Activated CD4-positive, CD25-positive, alpha-beta regulatory T cell treated with anti-CD3 and anti-CD28 coated beads, Interleukin-2, amount 50 U/mL, for 24 hours (primary cell): Measurements from ENCODE around the gene COL5A1.

ENCODE experiments used
- ATAC-seq, 2 donors: fragments of 150-1000 bp; cut with Tn5 transposase; one replicate each; pipeline ENCODE4 v1.10.0; 2021; ENCODE audit warnings: mild to moderate bottlenecking in 1 of 2, moderate library complexity in 1 of 2

The COL5A1 gene

DNA sequence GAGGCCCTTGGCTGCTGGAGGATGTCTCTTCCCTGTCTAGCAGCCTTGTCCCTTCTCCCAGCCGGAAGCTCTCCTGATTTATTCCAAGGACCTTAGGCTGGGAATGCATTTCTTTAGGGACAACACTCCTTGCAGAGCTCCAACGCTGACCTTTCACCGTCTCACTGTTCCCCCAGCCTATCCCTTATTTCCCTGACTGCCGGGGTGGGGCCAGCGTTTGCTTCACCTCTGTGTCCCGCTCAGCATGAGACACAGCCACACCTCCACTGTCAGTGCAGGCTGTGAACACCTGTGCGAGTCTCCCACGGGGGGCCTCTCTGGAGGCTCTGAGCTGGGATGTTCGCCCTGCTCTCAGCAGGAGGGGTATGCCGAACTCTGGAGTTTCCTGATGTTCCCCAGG lies 132.8 kb downstream of the COL5A1 start:
- ATAC-seq = no peak

DNA sequence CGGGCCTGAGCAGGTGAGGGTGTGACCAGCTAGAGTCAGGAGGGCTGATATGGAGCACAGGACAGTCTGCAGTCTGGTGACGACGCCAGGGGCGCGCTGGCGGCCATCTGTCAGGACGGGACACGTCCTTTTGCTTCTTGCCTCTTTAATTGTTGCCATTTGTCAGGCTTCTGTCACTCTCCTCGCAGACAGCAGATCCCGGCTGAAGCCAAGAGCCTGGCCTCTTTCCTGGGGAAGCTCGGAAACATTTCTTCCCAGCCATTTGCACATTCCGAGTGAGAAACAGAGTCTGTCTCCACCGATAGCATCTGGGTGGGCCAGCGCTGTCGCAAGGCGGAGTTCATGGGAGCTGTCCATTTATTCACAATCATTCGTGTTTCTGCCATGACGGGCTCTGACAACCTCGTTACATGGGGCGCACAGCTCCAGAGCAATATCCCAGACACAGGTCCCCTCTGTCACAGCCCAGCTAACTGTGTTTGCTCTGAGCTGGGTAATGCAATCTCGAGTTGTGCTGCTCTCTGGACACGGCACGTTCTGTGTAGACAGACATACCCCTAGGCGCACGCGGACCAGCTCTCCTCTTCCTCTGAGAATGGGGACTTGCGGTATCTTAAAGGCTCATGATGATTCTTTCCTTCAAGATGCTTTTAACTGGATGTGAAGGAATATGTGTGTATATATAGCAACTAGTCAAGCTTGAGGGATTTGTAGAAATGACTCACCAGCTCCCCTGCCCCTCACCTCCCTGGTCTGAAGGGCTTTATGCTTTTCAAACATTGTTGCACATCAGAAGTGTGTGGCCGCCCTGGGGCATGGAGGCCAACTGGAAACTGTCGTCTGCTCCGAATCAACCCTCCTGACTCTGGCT lies 133.7 kb downstream of the COL5A1 start:
- no peak for ATAC-seq

DNA sequence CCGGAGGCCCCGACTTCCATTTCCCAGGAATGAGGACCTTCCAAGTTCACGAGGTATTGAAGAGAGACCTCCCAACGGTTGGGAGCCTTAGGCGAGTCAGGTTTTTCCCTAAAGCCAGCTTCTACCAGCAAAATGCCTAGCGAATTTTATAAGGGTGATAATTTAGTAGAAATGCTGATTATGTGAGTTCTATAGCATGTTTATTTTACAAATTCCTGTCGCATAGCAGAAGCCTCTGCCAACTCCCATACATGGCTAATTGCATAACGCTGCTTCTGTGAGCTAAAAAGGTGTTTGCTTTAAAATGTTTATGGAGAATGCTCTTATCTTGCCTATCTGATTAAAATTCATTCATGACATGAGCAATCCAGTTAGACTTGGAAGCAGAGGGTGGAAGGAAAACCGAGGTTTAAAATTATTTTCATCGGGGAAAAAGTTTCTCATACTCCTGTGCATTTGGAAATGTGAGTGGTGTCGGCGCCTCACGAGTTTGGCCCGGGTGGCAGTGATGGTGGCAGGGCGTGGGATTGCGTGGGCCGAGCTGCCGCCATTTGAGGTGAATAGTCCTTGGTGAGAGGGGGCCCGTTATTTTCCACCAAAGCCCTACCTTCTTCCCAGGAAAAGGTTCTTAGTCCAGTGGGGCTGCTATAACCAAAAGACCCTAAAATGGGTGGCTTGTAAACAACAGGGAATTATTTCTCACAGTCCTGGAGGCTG lies 134.6 kb downstream of the COL5A1 start:
- ATAC-seq = no peak

DNA sequence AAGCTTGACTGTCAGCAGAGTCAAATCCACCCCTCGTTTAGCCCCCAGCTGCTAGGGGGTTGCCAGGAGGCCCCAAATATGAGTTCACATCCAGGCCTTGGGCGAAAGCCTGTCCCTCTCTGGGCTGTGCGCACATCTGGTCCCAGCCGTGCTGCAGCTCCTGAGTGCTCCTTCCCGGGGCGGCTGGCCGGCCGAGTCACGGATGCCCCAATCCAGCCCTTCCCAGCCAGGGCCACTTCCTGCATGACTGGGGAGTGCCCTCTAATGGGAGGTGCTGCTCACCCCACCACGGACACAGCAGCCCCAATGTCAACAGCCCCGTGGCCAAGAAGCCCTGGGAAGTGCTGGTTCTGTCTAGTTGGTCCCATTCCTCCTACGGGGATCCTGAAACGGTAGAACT lies 135.6 kb downstream of the COL5A1 start:
- ATAC-seq = no peak

DNA sequence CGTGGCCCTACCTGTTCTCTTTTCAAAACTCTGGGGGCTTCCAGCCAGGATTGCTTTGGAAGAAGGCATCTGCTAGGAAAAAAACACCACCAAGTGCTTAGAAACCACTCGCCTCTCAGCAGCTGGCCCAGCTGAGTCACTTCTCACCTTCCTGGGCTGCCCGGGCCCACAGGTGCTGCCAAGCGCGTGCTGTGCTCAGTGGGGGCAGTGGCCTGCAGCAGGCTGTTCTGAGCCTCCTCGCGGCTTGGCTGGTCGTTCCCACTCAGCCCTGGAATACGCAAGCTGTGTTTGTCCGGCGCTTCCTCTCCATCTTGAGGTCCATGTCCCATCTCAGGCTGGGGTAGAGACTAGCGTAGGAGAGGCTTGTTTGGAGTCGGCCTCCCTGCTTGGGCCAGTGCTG lies 136.6 kb downstream of the COL5A1 start:
- ATAC-seq = no peak

DNA sequence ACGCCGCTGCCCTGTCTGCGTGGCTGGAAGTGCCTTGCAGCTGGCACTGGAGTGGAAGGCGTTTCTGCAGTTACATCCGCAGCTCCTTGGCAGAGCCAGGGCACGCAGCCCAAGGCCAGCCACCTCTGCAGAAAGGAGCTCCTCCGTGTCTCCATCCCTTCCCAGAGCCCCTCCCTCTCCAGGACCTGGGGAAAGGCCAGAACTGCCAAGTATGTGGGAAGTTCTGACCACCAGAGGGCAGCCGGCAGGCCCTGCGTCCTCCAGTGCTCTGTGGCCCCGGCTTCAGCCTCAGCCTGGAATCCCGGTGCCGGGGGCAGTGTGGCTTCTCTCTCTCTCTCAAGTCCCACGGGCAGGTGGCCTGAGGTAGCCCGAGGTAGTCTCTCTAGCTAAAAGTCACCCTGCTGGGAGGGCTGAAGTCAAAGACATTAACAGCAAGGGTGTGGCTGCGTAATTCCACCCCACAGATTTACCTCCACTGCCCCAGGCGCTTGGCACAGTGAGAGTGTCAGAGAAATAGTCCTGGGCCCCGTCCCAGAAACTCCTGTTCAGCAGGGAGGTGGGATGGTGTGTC lies 137.3 kb downstream of the COL5A1 start:
- ATAC-seq = no peak

DNA sequence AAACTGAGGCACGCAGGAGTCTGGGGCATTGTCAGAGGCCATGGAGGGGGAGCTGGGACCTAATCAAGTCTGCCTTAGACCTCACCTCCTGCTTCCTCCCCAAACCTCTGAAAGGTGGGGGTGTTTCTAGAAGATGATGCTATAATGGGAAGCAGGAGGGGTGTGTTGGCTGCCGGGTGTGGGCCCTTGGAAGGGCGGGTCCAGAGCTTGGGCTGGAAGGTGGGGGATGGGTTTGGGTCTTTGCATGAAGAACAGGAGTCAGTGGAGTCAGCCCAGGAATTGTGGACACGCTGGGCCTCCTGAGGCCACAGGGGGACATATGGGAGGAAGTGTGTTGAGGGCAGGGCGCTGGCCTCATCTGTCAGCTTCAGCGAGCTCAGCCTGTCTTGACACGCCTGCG lies 138.0 kb downstream of the COL5A1 start:
- ATAC-seq = no peak

DNA sequence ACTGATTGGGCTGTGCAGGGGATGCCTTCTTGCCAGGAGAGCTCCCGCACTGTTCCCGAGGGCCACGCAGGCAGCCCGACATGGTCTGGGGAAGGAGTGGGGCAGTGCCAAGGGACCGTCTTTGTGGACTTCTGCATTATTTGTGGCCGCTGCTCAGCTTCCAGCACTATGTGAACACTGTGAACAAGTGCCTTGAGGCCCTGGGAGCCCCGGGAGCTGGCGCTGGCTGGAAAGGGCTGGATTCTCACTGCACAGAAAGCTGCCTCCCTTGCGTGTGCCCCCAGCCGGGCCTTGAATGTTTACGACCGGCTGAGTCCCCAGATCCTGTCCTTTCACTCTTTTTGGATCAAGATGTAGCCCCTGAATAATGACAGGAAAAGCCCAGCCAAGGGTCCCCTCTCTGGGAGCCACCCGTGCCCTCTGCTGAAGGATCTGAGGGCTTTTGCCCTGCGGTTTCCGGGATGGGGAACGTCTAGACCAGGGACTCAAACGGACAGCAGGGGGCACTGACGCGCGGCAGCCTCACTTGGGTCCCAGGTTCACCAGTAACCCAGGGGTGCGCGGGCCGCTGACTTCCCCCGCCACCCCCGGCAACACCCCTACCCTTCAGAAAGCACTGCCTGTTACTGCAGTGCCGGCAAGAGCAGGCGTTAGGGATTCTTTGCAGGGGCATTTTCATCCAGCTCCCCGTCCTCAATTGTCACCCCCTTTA lies 140.1 kb downstream of the COL5A1 start:
- no peak for ATAC-seq

DNA sequence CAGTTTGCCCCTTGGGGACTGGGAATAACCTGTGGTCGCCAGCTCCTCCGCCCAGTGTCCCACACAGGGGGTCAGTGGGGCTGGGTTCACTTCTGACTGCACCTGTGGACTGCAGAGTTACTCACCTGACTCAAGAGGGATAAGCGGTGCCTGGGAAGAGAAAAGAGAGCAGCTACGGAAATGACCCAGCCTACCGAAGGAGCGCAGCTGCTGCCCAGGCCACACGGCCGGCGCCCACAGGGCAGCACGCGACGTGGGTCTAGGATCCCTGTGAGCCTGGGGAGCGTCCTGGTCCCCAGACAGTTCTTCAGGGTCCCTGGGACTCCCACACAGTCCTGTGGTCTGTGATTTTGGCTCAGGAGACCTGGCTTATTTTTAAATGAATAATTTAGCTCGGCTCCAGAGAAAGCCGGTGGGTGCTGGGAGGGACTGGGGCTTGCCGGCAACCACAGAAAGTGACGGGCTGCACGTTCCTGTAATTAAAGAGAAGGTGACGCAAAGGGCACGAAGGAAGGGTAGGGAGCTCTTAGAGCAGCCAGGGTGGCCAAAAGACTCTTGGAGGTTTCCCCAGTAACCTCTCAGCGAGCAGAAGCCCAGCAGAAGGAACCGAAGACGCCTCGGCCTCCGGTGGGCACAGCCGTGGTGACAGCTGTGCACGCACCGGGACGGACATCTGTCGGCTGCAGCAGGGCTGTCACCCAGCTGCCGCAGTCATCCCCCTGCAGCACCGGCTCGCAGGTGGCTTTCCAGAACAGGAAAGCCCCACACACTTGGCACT lies 141.5 kb downstream of the COL5A1 start:
- no peak for ATAC-seq

DNA sequence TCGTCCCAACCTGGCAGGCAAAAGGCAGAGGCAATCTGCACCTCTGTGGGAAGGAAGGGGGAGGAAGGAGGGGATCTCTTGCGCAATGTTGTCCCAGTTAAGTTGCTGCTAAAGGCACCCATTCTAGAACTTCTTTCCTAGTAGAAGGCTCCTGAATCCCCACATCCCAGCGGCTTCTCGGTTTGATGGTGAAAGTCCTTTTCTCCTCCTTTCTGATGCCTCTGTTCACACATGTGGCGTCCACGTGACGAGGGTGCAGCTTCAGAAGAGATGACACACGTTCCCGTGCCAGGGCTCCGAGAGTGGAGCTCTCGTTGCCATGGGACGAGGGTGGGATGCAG lies 142.1 kb downstream of the COL5A1 start:
- no peak for ATAC-seq

DNA sequence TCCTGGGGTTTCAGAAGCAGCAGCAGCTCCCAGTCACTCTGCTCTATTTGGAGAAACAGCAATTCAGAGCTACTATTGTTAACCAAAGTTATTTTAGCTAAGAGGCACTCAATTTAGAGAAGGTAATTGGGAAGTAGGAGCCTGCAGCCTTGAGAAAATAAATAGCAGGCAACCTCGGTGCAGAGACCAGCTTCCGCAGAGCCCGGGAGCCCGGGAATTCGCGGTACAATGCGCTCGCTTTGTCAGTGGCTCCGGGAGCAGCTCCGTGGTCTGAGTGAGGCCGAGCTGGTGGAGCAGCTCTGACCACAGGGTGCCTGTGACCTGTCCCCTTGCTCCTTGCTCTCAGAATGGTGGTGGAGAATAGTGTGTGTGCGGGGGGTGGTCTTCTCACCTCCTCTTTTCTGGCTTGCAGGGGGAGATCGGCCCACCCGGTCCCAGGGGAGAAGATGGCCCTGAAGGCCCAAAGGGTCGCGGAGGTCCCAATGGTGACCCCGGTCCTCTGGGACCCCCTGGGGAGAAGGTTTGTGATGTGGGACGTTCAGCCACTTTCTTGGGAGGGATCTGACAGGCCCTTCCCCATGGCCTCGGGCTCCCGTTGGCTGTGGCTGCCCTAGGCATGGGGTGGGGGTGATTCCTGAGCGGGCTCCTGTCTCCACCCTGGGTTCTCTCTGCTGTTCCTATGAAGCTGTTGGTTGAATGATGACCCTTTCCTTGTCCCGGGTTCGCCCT lies 143.1 kb downstream of the COL5A1 start:
- ATAC-seq = no peak

DNA sequence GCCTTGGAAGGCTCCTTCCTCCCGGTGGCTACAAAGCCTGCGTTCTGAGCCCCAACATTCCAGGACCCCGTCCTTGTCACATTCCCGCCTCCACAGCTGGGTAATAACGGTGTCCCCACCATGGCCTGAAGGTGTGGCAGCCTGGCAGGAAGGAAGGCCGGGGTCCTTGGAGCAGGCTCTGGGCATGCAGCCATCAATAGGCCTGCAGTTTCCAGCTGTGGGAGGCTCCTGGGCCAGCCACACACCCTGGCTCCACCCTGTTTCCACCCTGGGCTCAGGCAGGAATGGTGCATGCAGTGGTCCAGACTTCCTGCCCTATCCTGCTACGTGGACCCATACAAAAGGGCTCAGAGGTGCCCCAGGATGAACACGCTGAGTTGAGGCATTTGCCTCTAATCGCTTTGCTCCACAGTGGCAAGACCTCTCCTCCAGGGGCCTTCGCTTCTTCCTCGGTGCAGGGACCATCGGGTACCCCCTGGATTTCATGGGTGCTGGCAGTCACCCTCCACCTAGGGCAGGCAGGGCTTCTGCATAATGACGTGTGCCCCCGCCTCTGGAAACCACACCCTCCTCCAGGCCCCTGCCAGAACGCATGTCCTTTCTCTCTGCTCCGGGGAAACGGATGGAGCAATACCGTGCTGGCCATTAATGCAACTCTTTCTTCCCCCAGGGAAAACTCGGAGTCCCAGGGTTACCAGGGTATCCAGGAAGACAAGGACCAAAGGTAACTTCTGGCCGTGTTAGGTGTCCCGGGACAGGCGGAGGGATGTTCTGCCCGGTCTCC lies 143.9 kb downstream of the COL5A1 start:
- no peak for ATAC-seq

DNA sequence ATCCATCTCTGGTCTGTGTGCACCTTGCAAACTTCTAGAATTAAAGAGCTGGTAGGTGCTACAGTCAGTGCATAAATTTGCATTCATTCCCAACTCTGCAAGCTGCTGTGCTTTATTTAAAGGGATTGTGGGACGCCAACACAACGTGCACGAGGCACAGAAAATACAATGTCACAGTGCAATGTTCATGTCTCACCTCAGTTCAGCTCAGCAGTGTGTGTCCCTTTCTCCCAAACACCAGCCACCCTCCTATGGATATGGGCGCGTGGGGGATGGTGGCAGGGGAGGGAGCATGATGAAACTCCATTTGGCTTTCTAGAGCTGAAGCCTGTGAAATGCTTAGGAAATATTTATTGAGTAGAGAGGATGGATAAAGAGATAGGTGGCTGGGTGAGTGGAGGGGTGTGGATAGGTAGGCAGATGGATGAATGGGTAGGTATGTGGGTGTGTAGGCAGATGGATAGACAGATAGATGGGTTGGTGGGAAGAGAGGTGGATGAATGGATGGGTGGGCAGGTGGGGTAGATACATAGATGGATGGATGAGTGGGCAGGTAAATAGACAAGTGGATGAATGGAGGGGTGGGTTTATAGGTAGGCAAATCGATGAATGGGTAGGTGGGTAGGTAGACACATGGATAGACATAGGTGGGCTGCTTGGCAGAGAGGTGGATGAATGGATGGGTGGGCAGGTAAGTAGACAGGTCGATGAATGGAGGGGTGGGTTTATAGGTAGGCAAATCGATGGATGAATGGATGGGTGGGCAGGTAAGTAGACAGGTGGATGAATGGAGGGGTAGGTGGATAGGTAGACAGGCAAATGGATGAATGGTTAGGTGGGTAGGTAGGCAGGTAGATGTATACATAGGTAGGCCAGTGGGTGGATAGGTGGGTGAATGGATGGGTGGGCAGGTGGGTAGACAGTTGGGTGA lies 146.3 kb downstream of the COL5A1 start:
- ATAC-seq = no peak

DNA sequence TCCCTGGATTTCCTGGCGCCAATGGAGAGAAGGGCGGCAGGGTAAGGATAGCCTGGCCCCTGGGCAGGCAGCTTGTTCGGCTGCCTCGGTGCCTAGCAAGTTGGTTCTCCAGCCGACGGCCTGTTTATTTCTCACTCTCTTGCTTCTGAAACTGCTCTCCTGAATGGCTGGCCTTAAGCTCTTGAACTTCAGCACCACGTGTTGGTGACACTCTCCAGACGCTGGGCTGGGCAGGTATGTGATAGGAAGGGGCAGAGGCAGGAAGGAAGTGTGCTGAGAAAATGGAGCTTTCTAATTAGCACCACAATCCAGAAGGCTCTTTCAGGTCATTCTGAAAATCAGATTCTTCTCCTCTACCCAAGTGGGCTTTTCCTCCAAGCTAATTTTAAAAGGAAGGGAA lies 147.6 kb downstream of the COL5A1 start:
- ATAC-seq = no peak

DNA sequence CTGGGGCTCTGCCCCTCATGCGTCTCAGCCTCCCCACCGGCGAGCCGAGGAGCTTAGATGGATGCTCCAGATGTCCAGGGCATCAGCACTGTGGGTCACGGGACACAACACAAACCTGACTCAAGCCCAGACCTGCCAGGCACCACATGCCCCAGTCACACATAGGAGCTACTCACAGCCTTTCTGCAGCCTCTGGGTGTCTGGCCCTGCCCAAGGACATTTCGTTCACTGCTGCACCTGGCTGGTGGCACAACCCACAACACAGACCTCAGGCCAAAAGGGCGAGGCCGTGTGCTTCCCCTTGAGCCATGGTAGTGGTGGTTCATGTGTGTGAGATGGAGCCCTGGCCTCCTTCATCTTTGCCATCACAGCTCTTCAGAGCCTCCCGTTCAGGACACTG lies 149.4 kb downstream of the COL5A1 start:
- no peak for ATAC-seq

DNA sequence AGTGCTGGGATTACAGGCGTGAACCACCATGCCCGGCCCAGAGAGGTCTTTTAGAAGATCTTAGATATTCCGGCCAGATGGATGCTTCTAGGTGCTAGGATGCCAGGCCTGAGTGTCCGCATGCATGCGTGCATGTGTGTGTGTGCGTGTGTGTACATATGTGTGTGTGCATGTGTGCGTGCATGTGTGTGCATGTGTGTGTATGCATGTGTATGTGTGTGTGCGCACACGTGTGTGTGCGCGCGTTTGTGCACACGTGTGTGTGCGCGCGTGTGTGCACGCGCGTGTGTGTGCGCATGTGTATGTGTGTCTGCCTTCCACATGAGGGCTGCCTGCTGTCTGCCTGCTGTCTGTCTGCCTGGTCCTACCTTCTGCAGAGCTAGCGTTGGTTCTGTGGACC lies 151.0 kb downstream of the COL5A1 start:
- no peak for ATAC-seq

DNA sequence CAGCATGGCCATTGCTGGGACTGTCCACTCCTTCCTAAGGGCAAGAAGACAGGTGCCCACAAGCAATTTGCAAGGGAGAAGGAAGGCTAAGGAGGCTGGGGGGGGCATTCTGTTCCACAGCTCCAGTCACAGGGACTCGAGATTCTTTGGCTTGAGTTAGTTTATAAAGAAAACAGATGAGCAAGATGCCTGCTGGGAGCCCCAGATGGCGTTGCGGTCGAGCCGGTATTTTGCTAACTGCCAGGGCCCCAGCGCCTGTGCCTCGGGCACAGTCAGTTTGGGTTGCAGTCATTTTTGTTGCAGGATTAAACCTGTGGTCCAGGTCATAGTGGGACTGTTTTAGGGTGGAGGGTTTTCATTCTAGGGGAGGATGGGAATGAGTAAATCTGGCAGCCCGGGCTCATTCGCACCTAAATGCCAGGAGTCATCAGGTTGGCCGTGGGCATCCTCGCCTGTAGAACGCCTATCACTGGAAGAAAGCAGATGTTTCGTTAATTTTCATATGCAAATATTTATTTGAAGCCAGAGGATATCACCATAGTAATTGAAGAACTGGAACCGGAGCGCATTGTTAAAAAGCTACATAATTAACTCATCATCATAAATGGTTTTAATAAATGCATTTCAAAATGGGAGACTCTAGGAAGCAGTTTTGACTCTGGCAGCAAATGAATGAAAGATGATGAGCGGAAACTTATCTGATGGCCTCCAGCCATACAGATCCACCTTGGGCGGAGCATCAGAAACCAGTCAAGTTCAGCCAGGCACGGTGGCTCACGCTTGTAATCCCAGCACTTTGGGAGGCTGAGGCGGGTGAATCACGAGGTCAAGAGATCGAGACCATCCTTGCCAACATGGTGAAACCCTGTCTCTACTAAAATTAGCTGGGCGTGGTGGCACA lies 151.9 kb downstream of the COL5A1 start:
- ATAC-seq = no peak

DNA sequence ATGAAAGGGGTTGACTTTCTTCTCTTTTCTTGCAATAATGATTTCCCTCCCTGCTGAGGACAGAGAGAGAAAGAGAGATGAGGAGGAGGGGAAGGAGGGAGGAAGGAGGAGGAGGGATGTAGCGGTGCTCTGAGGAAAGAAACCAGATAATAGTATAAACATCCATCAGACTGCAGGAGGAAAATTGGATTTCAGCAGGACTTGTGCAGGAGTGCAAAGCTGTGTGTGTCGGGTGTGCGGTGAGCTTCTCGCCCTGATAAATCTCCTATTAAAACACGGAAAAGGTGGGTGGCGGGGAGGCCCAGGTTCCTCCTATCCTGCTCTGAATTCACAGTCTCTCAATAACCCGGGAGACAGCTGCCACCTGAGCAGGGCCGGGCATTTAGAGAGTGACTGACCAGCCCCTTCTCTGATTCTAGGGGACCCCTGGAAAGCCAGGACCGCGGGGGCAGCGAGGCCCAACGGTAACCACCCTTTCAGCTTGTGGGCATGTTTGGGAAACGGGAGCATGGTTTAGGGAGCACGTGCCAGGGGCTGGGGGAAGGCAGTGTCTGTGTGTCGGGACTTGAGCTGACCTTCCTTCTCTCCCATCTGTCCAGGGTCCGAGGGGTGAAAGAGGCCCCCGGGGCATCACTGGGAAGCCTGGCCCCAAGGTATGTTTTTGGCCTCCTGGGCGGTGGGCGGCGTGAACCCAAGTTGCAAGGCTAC lies 153.2 kb downstream of the COL5A1 start:
- ATAC-seq = no peak
